GM11168 (cell line): ENCODE measurements around the gene CEP83.
"Not testable (repeated sequence)": the region's sequence is repeated elsewhere in the genome, so short reads cannot be mapped to it uniquely, and the experiment has no call there.

ENCODE experiments used
- in situ Hi-C: fragments of 300-500 bp; cut with MboI; formaldehyde crosslinking; loops from one replicate; pipeline ENCODE4 v1.12.0; 2022; ENCODE audit warnings: low sequenced_read_pairs; ENCODE audit not compliant: unreplicated experiment

CEP83 gene, protein sequence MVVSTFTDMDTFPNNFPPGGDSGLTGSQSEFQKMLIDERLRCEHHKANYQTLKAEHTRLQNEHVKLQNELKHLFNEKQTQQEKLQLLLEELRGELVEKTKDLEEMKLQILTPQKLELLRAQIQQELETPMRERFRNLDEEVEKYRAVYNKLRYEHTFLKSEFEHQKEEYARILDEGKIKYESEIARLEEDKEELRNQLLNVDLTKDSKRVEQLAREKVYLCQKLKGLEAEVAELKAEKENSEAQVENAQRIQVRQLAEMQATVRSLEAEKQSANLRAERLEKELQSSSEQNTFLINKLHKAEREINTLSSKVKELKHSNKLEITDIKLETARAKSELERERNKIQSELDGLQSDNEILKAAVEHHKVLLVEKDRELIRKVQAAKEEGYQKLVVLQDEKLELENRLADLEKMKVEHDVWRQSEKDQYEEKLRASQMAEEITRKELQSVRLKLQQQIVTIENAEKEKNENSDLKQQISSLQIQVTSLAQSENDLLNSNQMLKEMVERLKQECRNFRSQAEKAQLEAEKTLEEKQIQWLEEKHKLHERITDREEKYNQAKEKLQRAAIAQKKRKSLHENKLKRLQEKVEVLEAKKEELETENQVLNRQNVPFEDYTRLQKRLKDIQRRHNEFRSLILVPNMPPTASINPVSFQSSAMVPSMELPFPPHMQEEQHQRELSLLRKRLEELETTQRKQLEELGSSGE

DNA sequence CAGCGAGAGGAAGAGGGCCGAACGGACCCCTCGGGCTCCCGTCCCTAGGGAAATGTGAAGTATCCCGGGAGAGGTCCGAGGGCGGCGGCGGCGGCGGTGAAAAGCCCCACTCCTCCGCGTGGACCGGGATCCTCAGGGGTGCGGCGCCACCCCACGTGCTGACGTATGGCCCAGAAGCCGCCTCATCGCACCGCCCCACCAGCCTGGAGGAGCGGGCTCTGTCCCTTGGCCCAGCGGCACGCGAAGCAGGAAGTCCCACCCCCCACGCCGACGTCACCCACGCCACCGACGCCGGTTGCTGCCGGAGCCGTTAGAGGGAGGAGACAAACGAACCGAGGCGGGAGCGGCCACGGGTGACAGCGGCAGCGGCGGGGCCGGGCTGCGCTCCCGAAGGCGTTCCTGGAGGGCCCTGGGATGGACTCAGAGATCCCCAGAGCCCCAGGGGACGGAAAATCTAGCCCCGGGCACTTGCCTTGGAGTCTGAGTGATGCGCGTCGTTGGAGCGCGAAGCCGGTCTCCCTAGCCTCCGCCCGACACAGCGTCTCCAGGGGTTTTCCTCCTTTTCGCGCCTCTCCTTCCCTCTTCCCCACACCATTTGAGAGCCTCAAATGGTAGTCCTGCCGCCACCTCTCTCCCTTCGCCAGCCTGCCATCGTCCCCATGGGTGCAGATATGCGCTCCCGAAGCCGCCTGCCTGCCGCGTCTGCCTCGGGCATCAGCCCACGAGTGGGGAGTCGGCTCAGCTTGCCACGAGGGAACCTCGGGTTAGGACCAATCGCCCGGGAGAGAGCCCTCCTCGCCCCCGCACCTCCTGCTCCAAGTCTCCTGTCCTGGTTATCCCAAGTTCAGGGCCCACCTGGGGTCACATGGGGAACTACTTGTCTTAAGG is at the start of gene CEP83:
Gene CEP83 (minus strand): TSS at position 140 of the 888 bp plus-strand sequence. CDS start 47,377 bp downstream, outside the sequence.
- in situ Hi-C loops: no loop called here

DNA sequence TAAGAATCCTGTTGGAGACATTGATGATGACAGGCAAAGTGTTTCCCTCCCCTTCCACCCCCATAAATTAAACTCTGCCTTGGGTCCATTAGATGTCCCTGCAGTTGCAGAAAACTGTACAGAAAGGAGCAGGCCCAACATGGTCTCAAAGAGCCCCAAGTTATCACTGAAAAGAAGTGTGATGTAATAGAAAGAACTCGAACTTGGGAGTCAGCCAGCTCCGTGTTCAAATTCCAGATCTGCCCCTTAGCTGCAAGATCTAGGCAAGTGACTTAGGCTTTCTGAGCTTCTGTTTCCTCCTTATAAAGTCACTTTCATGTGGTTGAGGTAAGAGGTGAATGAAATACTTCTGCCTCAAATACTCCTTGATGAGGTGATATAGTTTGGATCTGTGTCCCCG is 49.6 kb upstream of the CEP83 start:
- in situ Hi-C loops: no loop called here

DNA sequence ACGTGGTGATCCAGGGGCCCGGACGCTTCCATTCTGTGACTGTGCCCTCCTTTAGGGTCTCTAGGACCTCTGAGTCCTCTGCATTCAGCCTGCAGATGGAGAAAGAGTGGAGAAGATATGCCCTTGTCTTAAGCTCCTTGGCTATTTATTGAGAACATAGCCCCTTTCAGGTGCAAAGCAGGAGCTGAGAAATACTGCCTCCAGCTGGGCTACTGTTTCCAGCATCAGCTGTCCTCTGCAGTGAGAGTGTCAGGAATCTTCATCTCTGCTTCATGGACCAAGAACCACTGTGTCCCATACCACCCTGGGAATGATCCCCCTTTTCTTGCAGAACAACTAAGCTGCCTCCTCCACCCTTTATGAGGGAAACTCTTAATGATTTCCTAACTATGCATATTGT is 47.8 kb upstream of the CEP83 start:
- in situ Hi-C loops: no loop called here

DNA sequence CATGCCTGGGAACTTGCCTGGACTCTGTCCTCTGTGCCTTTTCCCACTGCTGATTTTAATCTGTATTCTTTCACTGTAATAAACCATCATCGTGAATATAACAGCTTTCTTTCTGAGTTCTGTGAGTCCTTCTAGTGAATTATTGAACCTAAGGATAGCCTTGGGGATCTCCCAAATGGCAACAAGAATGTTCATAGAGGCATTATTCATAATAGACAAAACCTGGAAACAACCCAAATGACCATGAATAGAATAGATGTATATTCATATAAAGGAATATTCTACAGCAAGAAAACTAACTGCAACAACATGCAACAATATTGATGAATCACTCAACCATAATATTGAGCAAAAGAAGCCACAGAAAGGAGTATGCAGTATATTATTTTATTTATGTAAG is 44.7 kb upstream of the CEP83 start:
- in situ Hi-C loops: no loop called here

DNA sequence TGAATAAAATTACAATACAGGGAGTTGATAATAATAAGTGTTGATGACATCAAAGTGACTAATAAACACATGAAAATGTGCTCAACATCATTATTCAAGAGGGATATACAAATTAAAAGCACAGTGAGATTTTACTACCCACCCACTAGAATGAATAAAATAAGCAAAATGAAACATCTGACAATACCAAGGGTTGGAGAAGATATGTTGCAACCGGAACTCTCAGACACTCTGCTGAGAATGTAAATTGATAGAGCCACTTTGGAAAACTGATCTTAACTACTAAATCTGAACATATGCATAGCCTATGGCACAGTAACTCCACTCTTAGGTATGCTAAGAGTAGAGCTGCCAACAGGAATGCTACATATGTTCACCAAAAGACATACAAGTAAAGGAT is 44.0 kb upstream of the CEP83 start:
- in situ Hi-C loops: no loop called here

DNA sequence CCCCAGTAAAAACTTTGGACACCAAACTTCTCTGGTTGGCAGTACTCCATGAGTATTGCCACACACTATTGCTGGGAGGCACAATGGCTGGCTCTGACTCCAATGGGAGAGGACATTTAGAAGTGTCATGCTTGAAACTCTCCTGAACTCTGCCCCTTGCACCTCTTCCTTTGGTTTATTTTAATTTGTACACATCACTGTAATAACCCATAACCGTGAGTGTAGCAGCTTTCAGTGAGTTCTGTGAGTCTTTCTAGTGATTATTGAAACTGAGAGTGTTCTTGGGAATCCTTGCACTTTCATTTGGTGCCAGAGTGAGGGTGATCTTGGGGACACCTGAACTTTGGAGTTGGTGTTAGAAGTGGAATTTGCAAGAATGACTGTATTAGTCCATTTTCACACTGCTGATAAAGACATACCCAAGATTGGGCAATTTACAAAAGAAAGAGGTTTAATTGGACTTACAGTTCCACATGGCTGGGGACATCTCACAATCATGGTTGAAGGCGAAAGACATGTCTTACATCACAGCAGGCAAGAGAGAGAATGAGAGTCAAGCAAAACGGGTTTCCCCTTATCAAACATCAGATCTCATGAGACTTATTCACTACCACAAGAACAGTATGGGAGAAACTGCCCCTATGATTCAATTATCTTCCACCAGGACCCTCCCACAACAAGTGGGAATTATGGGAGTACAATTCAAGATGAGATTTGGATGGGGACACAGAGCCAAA is 41.3 kb upstream of the CEP83 start:
- in situ Hi-C loops: no loop called here

DNA sequence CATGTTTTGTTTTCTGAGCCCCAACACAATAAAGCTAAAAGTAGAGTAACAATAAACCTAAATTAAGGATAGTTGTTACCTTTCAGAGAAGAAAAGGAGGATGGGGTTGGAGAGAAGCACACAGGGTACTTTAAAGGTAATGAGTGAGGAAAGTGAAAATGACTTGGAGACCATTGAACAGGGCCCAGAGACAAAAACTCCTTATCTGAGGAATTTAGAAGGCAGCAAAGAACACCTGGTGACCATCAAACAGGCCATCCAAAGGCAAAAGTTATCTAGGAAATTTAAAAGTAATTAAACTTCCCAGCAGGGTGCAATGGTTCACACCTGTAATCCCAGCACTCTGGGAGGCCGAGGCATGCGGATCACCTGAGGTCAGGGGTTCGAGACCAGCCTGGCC is 39.0 kb upstream of the CEP83 start:
- in situ Hi-C loops: no loop called here

DNA sequence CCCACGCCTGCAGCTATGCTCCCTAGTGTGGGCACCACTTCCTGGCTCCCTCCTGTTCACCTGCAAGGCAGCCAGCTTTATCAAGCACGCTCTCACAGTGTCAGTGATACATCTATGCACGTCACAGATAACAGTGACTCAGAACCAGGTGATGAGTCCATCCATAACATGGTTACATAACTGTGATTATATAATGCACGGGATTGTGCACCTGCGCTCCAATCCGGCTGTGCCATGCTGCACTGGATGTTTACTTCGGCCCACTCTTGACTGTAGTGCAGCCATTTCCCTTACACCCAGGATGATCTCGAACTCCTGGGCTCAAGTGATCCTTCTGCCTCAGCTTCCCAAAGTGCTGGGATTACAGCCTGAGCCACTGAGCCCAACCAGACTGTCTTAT is 38.4 kb upstream of the CEP83 start:
- in situ Hi-C loops: no loop called here

DNA sequence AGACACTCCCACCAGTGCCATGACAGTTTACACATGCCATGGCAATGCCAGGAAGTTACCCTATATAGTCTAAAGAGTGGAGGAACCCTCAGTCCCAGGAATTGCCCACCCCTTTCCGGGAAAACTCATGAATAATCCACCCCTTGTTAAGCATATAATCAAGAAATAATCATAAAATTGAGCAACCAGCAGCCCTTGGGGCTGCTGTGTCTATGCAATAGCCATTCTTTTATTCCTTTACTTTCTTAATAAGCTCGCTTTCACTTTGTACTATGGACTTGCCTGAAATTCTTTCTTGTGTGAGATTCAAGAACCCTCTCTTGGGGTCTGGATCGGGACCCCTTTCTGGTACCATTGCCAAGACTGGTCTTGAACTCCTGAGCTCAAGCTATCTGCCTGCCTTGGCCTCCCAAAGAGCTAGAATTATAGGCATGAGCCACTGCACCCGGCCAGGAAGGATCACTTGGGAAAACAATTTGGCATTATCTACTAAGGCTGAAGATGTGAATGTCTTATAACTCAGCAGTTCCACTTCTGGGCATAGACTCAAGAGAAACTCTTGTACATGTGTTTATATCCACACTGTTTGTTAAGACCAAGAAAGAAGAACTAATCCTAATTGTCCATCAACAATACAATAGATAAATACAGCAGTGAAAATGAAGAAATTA is 35.9 kb upstream of the CEP83 start:
- in situ Hi-C loops: no loop called here

DNA sequence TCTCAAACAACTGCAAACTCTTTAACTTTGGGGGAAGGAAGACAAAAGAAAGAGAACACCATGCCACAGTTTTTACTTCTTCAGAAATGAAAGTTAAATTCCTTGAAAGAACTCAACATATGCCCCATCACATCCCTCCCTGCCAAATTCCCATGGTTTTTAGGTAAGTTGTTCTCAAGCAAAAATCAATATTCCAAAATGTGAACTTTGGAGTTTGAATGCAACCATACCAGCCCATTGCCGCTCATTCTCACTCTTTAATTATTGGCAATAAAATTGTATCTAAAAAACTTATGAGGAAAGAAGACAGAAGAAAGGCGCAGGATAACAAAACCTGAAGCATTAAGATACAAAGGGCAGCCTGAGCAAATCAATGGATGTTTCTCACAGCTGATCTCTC is 31.8 kb upstream of the CEP83 start:
- in situ Hi-C loops: no loop called here

DNA sequence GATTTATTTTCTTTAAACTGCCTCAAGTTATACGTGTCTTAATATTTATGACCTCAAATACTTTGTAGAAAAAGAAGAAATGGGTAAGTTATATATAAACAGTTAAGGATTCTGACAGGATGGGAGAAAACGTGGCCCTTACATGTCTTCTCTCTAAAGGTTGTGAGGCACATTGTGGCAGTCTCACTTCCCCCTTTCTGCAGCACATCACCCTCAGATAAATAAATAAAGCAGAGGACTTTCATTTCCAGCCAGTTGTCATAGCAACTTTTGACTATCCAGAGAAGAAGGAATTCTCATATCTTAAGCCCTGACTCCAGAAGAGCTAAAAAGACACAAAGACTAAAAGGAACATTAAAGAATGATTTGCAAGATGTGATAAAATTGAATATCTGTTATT is 28.8 kb upstream of the CEP83 start:
- in situ Hi-C loops: no loop called here

DNA sequence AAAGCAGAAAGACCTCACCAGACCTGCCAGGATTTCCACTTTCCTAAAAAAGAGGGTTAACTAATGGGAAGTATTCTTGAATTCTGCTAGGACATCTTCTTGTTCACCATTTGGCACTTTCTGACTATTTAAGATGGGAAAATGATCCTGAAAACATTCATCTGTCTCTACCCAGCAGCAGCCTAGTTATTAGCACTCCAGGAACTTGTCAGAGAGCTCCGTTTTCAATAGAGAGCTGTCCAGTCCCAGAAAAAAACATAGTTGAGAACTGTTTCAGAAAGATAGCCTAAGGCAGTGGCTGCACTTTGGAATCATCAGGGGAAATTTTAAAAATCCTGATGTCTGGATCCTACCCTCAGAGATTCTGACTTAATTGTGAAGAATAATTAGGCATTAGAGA is 22.1 kb upstream of the CEP83 start:
- in situ Hi-C loops: no loop called here

DNA sequence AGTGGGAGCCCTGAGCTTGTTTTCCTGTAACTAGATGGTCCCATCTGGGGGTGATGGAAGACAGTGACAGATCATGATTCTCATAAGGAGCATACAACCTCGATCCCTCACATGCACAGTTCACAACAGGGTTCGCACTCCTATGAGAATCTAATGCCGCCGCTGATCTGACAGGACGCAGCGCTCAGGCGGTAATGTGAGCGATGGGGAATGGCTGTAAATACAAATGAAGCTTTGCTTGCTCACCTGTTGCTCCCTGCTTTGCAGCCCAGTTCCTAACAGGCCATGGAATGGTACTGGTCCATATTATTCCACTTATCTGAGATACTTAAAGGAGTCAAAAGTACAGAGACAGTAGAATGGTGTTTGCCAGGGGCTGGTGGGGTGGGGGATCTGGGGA is 9.9 kb upstream of the CEP83 start:
- in situ Hi-C loops: no loop called here

DNA sequence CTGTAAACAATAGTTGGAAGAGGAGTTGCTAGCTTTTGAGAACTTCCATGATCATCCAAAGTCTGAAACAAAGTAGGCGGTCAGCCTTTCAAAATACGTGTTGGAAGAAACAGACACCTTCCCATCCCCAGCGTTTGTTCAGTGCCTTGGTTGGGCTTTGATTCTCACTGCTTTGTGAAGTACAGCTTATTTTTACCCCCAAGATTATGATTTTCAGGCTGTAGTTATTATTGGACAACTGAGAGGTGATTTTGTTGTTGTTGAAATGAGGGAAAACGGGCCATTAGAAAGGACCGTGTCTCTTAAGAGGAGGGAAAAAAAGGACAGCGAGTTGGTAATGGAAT is 921 bp upstream of the CEP83 start:
- in situ Hi-C loops: no loop called here

DNA sequence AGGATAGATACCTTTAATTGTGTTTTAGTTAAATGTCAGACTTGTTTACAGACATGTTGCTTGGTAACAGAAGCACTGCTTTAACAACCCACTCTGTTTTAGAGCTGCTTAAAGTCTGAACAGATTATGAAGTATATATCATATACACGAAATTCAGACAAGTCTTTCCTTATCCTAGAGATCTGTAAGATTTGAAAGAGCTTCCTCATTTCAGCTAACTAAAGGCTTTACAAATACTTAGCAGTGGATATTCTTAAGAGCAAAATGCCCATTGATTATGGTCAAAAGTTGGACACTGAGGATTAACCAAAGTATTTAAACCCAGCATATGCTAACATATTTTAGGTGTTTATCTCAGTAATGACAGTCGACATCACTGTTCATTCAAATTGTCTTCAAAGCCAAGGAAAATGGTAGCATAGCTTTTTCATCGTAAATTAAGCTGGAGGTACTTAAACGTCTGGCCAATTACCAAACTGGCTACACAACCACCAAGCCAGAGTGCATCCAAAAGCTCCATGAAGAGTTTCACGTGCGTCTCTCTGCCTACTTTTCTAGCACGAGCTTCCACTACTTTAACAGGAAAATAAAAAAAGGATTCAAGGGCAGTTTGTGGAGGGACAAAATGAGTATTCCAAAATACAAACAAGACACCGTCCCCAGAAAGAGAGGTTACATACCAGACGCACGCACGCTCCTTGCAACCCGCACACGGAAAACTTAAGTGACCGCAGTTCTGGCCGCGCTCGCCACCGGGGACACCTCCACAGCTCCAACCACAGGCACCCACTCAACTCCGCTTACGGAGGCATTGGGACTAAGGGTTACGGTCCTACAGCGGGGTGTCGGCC is 565 bp downstream of the CEP83 start:
- in situ Hi-C loops: no loop called here

DNA sequence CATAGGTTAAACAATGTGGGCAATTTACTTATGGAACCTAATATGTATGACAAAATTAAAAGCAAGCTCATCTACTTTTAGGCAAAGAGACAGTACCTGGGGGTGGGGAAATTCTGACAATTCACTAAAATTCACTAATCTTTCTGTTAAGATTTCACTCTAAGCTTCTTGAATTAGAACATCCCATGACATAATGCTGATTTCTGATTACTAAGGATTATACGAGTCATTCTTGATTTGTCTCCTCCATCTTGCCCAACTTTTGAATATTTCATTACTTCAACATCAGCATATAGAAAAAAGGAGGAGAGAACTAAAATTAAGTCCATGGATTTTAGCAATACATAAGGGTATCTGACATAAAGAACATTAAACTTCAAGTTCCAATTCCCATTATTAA is 2.4 kb downstream of the CEP83 start:
- in situ Hi-C loops: no loop called here

DNA sequence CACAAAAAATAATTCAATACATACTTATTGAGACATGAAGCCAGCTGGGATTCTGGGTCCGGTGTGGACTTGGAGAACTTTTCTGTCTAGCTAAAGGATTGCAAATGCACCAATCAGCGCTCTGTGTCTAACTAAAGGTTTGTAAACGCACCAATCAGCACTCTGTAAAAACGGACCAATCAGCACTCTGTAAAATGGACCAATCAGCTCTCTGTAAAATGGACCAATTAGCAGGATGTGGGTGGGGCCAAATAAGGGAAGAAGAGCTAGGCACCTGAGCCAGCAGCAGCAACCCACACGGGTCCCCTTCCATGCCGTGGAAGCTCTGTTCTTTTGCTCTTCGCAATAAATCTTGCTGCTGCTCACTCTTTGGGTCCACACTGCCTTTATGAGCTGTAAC is 5.3 kb downstream of the CEP83 start:
- in situ Hi-C loops: not testable (repeated sequence)

DNA sequence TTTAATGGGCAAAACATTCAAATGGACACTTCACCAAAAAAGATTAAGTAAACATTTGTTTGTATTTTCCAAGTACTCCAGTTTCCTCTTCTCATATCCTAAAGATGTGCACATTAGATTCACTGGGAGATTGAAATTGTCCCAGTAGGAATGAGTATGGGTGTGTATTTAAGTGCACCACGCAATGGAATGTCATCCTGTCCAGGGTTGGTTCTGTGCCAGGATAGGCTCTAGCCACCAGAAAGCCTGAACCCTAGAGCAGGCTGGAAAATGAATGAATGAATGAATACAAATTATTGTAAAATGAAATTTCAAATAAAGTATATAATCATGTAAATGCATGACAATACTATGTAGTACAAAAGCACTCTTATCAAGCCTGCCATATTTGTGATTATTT is 14.0 kb downstream of the CEP83 start:
- in situ Hi-C loops: loop anchor here (25.0 kb wide), 1 partner anchor 308 kb away; the partner anchor contains the start of gene PLXNC1

DNA sequence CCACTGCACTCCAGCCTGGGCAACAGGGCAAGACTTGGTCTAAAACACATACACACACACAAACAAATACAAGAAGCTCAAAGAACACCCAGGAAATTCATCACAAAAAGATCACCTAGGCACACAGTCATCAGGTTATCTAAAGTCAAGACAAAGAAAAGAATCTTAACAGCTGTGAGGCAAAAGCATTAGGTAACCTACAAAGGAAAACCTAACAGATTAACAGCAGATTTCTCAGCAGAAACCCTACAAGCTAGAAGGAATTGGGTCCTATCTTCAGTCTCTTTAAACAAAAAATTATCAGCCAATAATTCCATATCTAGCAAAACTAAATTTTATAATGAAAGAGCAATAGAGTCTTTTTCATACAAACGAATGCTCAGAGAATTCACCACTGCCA is 22.4 kb downstream of the CEP83 start:
- in situ Hi-C loops: loop anchor here (25.0 kb wide), 1 partner anchor 300 kb away; the partner anchor contains the start of gene PLXNC1
